NCI-H2171 treated with DMSO at 0.1 percent for 48 hours (cell line): ENCODE measurements around the gene TNFSF9.
"Not testable (repeated sequence)": the region's sequence is repeated elsewhere in the genome, so short reads cannot be mapped to it uniquely, and the experiment has no call there.

Experiments
- DNase-seq: peaks from one replicate; lab custom pipeline; 2025; lab: John Stamatoyannopoulos, UW

Gene TNFSF9

GRCh38 chr19:6532244-6532999 is 1.6 kb downstream of the TNFSF9 start:
- no peak for DNase-seq

- DNase-seq, result no peak
Observed at GRCh38 chr19:6533000-6533328, 2.1 kb downstream of the TNFSF9 start.

DNA sequence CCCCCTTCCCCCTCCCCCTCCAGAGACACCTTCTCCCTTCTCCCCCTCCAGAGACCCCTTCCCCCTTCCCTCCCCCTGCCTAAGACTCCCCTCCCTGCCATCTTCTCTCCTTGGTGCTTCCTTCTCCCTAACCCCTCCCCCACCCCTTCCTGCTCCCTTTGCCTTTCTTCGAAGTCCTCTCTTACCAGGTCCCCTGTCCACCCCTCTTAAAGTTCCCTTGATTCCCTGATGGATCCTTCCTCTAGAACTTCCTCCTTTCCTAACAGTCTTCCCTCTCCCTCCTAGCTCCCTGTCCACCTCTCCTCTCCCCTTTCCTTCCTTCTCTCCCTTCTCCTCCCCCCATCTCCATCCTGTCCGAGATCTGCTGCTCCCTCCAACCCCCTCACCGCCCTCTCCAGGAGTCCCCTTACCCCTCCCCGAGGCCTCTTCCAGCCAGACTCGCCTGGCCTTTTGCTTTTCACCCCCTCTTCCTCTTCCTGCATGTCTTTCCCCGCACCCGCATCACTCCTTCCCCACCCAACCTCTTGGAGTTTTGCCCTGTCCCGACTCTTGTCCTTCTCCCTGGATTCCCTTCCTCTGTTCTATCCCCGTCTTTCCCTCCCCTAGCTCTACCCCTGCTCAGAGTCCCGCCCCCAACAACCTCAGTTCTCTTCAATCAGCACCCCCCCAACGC is 3.1 kb downstream of the TNFSF9 start:
- no peak for DNase-seq

GRCh38 chr19:6534451-6535093 is 3.7 kb downstream of the TNFSF9 start:
- no peak for DNase-seq

- DNase-seq, result no peak
Observed at GRCh38 chr19:6535558-6536137, 4.8 kb downstream of the TNFSF9 start.

DNA sequence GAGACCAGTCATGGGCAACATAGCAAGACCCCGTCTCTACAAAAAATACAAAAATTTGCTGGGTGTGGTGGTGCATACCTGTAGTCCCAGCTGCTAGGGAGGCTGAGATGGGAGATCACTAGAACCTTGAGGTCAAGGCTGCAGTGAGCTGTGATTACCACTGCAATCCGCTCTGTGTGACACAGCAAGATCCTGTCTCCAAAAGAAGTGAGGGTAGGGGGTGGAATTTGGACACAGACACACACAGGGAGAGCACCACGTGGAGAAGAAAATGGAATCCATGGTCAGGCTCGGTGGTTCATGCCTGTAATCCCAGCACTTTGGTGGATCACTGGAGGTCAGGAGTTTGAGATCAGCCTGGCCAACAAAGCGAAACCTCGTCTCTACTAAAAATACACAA is 8.7 kb downstream of the TNFSF9 start:
- DNase-seq, result no peak

GRCh38 chr19:6540918-6541689 is 10.3 kb downstream of the TNFSF9 start:
- DNase-seq, result no peak

- no peak for DNase-seq
Observed at GRCh38 chr19:6543866-6544347, 13.1 kb downstream of the TNFSF9 start.

DNA sequence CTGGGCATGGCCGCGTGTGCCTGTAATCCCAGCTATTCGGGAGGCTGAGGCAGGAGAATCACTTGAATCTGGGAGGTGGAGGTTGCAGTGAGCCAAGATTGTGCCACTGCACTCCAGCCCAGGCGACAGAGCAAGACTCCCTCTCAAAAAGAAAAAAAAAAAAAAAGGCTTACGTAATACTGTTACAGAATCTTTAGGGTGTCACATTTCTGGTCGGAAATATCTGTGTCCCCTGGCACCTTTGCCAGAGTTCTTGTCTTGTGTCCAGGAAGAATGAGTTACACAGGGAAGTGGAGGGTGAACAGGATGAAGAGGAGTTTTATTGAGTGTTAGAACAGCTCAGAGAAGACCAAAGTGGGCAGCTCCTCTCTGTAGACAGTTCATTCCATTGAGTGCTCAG is 19.9 kb downstream of the TNFSF9 start:
- not testable (repeated sequence) for DNase-seq

DNA sequence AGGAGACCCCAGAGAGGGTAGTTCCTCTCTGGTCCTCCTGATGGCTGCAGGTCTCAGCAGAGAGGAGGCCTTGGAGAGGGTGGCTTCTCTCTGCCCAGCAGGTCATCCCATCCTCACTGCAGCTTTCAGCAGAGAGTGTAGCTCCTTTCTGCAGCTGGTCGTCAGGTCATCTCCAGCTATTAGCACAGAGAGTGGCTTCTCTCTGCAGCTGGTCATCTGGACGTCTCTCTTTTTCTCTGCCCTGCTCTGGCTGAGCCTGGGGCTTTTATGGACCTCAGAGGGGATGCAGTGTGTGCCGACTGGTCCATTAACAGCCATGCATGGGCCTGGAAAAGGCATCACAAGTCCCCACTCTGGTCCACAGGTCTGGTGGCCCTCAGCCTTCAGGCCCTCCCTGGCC is 20.3 kb downstream of the TNFSF9 start:
- no peak for DNase-seq

DNA sequence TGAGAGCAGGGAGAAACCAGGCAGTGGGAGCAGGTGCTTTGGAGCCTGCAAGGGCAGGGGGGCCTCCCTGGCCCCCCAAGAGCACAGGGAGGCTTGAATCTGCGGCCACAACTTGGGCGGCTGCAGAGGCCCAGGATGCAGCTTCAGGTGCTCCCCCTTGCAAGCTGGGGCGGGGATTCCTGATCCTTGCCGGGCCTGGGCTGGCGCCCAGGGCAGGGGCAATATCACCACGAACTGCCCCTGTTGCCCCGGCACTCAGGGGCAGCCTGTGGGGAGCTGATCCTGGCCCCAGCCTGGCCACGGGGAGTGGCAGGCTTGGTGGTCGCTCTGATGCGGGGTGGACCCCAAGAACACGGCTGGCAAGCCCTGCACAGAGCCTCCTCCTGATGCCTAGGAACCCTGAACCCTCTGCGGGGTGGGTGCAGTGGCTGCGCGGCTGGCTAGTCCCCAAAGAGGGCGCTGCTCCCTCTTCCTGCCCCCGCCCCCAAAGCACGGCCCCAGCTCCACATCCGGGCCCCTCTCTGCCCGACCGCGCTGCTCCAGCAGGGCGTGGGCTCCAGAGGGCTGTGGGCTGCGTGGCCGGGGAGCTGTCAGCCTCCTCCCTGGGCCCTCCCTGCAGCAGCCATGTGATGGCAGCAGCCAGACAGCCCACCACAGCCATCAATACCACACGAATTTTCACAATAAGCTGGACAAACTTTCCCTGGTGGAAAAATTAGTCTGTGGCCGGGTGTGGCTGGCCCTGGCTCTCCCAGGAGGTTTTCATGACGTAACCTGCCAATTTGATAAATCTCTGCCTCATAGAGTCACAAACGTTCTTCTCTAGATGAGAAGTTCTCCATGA is 21.0 kb downstream of the TNFSF9 start:
- no peak for DNase-seq

DNA sequence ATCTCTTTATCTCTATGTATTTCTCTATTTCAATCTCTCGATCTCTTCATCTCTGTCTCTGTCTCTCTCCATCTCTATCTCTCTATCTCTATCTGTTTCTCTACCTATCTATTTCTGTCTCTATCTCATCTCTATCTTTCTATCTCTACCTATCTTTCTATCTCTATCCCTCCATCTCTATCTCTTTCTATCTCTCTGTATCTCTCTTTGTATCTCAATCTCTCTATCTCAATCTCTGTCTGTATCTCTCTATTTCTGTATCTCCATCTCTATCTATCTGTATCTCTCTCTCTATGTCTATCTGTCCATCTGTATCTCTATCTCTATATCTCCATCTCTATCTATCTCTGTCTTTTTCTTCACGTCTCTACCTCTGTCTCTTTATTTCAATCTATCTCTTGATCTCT is 25.2 kb downstream of the TNFSF9 start:
- no peak for DNase-seq

DNA sequence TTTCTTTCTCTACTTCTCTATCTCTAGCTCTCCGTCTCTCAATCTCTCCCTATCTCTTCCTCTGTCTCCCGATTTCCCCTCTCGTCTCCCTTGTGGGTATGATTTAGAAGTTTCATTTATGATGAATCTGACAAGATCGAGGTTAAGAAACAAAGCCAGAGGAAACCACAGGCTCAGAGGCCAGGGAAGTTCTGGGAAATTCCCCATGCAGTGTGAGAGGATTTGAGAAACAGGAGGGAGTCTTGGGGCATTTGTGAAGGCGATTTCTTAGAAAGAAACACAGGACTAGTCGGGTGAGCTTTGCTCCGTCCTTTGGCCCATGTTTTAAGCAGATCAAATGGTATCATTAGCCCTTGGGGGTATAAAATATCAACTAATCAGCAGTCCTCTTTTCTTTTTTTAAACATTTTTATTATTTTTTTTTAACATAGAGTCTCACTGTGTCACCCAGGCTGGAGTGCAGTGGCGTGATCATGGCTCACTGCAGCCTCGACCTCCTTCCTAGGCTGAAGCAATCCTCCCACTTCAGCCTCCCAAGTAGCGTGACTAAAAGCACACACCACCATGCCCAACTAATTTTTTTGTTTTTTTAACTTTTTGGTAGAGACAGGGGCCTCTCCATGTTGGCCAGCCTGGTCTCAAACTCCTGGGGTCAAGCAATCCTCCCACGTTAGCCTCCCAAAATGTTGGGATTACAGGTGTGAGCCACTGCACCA is 25.8 kb downstream of the TNFSF9 start:
- no peak for DNase-seq

GRCh38 chr19:6562437-6562836 is 31.6 kb downstream of the TNFSF9 start:
- not testable (repeated sequence) for DNase-seq

GRCh38 chr19:6564393-6564792 is 33.6 kb downstream of the TNFSF9 start:
- DNase-seq, result no peak

DNA sequence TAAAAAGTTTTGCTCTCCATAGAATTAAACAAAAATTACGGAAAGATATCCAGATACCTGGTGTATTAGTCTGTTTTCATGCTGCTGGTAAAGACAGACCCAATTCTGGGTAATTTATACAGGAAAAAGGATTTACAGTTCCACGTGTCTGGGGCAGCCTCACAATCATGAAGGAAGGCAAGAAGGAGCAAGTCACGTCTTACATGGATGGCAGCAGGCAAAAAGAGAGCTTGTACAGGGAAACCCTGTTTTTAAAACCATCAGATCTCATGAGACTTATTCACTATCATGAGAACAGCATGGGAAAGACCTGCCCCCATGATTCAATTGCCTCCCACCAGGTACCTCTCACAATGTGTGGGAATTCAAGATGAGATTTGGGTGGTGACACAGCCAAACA is 35.9 kb downstream of the TNFSF9 start:
- DNase-seq, result not testable (repeated sequence)

- no peak for DNase-seq
Observed at GRCh38 chr19:6568010-6568526, 37.2 kb downstream of the TNFSF9 start.

GRCh38 chr19:6568816-6569215 is 38.0 kb downstream of the TNFSF9 start:
- DNase-seq, result no peak

DNA sequence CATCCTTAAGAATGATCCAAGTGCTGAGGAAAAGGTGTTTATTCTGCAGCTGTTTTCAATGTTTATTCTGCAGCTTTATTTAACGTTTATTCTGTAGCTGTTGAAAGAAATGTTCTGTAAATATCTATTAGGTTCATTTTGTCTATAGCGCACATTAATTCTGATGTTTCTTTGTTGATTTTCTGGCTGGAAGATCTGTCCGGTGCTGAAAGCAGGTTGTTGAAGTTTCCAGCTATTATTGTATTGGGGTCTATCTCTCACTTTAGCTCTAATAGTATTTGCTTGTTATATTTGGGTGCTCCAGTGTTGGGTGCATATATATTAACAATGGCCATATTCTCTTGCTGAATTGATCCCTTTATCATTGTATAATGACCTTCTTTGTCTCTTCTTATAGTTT is 39.9 kb downstream of the TNFSF9 start:
- no peak for DNase-seq

DNA sequence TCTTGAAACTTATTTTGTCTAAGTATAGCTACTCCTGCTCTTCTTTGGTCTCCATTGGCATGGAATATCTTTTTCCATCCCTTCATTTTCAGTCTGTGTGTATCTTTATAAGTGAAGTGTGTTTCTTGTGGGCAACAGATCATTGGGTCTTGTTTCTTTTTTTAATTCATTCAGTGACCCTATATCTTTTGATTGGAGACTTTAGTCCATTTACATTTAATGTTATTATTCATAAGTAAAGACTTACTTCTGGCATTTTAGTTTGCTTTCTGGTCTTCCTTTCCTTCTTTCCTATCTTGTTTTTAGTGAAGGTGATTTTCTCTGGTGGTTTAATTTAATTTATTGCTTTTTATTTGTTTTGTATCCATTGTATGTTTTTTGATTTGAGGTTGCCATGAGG is 40.3 kb downstream of the TNFSF9 start:
- no peak for DNase-seq
